Breast epithelium (tissue), 3 donors: ENCODE data around the gene PRPF39.

ENCODE experiments used
- CTCF ChIP-seq, 3 donors: fragments of 450-650 bp; IDR thresholded peaks; one replicate each; pipeline ENCODE4 v1.5.1; 2016 to 2017; ENCODE audit warnings: antibody characterized with exemption in 3 of 3, mild to moderate bottlenecking in 3 of 3, moderate library complexity in 3 of 3
- POLR2A ChIP-seq: fragments of 450-650 bp; IDR thresholded peaks from one replicate; pipeline ENCODE4 v1.6.1; 2016; ENCODE audit warnings: antibody characterized with exemption, mild to moderate bottlenecking, moderate library complexity
- POLR2AphosphoS5 ChIP-seq, 3 donors: sonication (generic); formaldehyde crosslinking; IDR thresholded peaks; one replicate each; pipeline ENCODE4 v1.6.1; 2017; ENCODE audit warnings: antibody characterized with exemption in 3 of 3

GRCh38 chr14:45103806-45104205 is 19.9 kb downstream of the PRPF39 start:
- no peak for TF ChIP-seq POLR2AphosphoS5 (IDR thresholded peaks at IDR 0.05)
- TF ChIP-seq CTCF (IDR thresholded peaks at IDR 0.05), result no peak
- TF ChIP-seq POLR2A, result no peak
